Left renal cortex interstitium (tissue), 4 donors: Measurements from ENCODE around the gene RENBP. TPM values are rescaled to one million over a fixed set of nuclear protein-coding genes. Genes with fewer than 3 reads are reported as not detected.

ENCODE experiments used
- DNase-seq, 4 donors: peaks; one replicate each; pipeline ENCODE4 v3.0.0-alpha.2; 2013; ENCODE audit warnings: low read depth in 4 of 4, low spot score in 2 of 4, missing footprints in 1 of 4
- polyA plus RNA-seq, 4 donors: library from polyadenylated mRNA; unstranded; fragments of 120-200 nt; gene quantifications; one replicate each; pipeline ENCODE4 v1.2.1, GENCODE V29; 2013; ENCODE audit not compliant: insufficient read length in 4 of 4

Gene RENBP
- polyA plus RNA-seq, 4 donors: 19.4 to 24.3 (median 21.5) TPM

GRCh38 chrX:153903238-153903980 lies 41.0 kb downstream of the RENBP start:
- DNase-seq: no peak

DNA sequence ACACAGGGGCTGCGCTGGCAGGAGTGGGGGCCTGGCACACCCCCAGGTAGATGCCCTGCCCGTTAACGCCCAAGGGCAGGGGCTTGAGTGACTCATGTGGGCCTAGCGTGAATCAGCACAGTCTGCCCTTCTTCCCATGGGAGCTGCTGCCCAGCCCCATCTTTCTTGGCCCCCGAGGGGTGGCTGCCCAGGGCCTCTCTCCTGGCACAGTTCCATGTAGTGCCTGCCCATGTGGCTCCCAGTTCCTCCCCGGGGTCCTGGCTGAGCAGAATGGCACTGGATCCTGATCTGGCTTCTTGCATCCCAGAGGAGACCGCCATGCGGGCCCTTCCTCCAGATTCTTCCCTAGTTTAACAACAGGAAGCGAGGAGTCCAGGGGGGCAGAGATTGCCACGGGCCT lies 42.1 kb downstream of the RENBP start:
- no peak for DNase-seq

DNA sequence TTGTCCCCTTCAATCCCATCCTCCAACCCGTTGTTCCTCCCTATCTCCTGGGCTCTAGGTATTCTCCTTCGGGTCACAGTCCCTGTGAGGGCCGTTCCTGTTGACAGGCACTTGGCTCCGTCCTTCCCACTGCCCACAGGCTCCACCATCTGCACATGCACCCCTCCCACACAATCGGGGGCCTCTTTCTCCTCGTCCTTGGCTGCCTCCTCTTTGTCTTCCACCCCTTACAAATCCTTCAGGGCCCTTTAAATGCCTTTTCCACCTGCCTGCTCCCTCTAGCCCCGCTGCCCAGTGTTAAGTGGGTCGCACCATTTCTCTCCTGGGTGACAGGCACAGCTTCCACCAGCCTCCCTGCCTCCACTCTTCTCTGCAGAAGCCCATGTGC lies 42.7 kb downstream of the RENBP start:
- no peak for DNase-seq

- DNase-seq: no peak
Observed at GRCh38 chrX:153900831-153901752, 43.4 kb downstream of the RENBP start.

DNA sequence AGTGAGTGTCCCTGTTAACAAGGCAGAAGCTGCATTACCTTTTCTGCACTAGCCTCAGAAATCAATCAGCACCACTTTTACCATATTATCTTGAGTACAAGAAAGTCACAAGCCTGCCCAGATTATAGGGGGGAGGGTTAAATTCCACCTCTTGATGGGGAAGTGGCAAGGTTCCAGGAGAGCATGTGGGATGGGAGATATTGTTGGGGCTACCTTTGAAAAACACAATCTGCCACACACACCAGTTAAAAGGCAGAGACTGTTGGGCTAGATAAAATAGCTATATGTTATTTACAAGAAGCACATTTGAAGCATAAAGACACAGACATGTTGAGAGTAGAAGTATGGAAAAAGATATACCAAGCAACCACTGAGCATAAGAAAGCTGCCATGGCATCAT lies 46.5 kb downstream of the RENBP start:
- DNase-seq: no peak

GRCh38 chrX:153889123-153889522 lies 55.3 kb downstream of the RENBP start:
- no peak for DNase-seq

DNA sequence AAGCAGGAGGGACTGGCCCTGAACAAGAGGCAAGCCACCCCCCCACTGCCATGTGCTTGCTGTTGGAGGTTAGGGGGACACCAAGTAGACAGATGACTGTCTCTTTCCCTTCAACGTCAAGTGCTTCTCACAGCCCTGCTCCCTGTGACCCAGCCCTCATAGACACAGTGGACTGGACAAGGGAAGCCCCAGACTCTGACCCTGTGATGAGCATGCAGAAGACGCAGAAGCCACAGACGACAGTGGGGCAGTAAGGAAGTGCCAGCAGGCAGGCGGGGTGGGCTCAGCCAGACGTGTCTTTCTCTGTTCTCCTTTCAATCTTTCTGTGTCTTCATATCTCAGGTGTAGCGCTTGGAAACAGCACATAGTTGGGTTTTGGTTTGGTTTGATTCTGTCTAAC lies 56.1 kb downstream of the RENBP start:
- no peak for DNase-seq

DNA sequence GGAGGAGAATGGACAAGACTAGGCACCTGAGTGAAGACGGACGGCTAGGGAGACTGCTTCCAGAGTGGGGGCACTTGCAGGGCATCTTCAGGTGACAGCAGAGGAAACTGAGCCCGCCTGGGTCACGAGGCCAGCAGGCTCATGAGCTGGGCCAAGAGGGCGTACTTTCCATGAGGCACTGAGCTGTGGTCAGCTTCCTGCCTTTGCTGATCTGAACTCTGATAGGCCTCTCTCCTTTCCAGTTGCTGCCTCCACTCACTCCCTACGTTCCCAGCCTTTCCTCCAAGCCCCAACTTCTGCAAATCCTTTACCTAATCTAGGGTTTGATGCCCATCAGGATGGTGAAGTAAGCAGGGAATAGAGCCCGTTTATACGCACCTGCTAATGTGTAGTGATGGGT lies 57.1 kb downstream of the RENBP start:
- DNase-seq: no peak

- no peak for DNase-seq
Observed at GRCh38 chrX:153886915-153887314, 57.5 kb downstream of the RENBP start.

GRCh38 chrX:153885968-153886903 lies 58.2 kb downstream of the RENBP start, which contains the start of gene L1CAM:
Gene L1CAM, minus strand, starts transcription at chrX:153886173. Its CDS starts 10,337 bp downstream, at chrX:153875836.
- DNase-seq: no peak

Other genes with a start within 250 kb of the RENBP start
- gene BCAP31, start 220.3 kb downstream of the RENBP start, polyA plus RNA-seq: 100 to 1,000 TPM; 181 to 197 (median 188) TPM
- 1 to 10 TPM; 7.8 to 9.8 (median 8.8) TPM for gene ABCD1, start 219.8 kb downstream of the RENBP start, polyA plus RNA-seq
- gene PLXNB3, start 180.4 kb downstream of the RENBP start, polyA plus RNA-seq: 1 to 10 TPM; 1.3 to 2.1 (median 1.7) TPM
- 1 to 10 TPM; 1.3 to 2.5 (median 1.7) TPM for gene SRPK3, start 163.6 kb downstream of the RENBP start, polyA plus RNA-seq
- gene IDH3G, start 150.3 kb downstream of the RENBP start, polyA plus RNA-seq: 10 to 100 TPM; 84.2 to 97.6 (median 87.5) TPM
- 100 to 1,000 TPM; 145 to 197 (median 152) TPM for gene SSR4, start 150.0 kb downstream of the RENBP start, polyA plus RNA-seq
- 10 to 100 TPM in 2 of 4 donors, 1 to 10 TPM in 2; 7.7 to 11.5 (median 10.1) TPM for gene PDZD4, start 114.1 kb downstream of the RENBP start, polyA plus RNA-seq
- 10 to 100 TPM; 44.5 to 68.5 (median 54.5) TPM for gene L1CAM, start 58.5 kb downstream of the RENBP start, polyA plus RNA-seq
- 1 to 10 TPM; 1.1 to 4.7 (median 3.3) TPM for gene AVPR2, start 40.0 kb downstream of the RENBP start, polyA plus RNA-seq
- 10 to 100 TPM; 19.0 to 48.5 (median 36.0) TPM for gene ARHGAP4, start 18.4 kb downstream of the RENBP start, polyA plus RNA-seq
- gene NAA10, start 9.6 kb downstream of the RENBP start, polyA plus RNA-seq: 10 to 100 TPM; 50.5 to 80.7 (median 76.8) TPM
- 10 to 100 TPM; 31.9 to 59.3 (median 45.1) TPM for gene HCFC1, start 27.2 kb upstream of the RENBP start, polyA plus RNA-seq
- gene TMEM187, start 28.1 kb upstream of the RENBP start, polyA plus RNA-seq: 10 to 100 TPM in 1 of 4 donors, 1 to 10 TPM in 3; 5.9 to 10.9 (median 8.0) TPM
- gene IRAK1, start 75.3 kb upstream of the RENBP start, polyA plus RNA-seq: 10 to 100 TPM; 51.1 to 69.0 (median 61.1) TPM
- 10 to 100 TPM; 24.5 to 40.0 (median 30.6) TPM for gene MECP2, start 153.1 kb upstream of the RENBP start, polyA plus RNA-seq
- gene OPN1LW, start 199.6 kb upstream of the RENBP start, polyA plus RNA-seq: not detected
- gene OPN1MW, start 238.0 kb upstream of the RENBP start, polyA plus RNA-seq: not detected